ENCODE measurements around the gene C1orf50.

The C1orf50 gene

DNA sequence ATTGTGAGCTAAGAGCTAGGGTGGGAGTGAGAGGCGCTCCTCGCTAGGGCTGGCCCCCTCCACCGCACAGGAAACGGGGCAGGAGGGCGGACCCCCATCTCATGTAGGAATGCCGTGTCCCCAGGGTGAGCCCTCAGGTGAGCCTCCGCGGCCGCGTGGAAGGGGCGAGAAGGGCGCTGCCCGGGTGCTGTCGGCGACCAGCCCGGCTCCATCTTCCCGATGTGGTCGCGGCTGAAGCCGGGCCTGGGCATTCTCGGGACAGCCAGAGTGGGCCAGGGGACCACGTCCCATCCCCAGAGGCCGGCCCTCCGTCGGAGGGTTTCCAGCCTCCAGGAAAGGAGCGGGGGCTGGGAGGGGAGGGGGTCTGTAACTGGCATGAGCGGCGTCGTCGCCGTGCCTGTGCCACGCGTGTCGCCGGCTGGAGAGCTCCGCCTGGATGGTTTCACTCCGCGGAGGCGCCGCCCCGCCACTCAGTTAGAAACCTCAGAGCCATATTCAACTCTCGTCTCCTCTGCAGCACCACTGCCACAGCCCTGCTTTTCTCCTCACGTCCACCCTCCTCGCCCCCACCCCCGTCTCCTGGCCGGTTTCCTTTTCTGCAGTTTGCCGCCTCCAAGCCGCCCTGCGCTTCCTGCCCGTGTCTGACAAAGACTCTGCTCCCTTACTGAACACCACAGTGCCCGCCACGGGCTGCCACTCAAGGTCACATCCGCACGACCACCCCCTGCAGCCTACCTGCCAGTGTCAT is 18.1 kb downstream of the C1orf50 start, which contains the start of gene TMEM269:
TSS of gene TMEM269 (plus strand) at position 46 of the 748 bp plus-strand sequence. CDS start 4,903 bp downstream, outside the sequence.
- H3K4me3 ChIP-seq (ENCODE audit: control insufficient read depth, low read depth, low read length): peak within 1 kb of the TSS; percentile 41
- no peak for DNase-seq (ENCODE audit: low read depth)
- TF ChIP-seq, protein P1, sequence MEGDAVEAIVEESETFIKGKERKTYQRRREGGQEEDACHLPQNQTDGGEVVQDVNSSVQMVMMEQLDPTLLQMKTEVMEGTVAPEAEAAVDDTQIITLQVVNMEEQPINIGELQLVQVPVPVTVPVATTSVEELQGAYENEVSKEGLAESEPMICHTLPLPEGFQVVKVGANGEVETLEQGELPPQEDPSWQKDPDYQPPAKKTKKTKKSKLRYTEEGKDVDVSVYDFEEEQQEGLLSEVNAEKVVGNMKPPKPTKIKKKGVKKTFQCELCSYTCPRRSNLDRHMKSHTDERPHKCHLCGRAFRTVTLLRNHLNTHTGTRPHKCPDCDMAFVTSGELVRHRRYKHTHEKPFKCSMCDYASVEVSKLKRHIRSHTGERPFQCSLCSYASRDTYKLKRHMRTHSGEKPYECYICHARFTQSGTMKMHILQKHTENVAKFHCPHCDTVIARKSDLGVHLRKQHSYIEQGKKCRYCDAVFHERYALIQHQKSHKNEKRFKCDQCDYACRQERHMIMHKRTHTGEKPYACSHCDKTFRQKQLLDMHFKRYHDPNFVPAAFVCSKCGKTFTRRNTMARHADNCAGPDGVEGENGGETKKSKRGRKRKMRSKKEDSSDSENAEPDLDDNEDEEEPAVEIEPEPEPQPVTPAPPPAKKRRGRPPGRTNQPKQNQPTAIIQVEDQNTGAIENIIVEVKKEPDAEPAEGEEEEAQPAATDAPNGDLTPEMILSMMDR (IDR thresholded peaks at IDR 0.05; ENCODE audit: control insufficient read depth, insufficient read depth, low read depth, low read length, missing control alignments): no peak

DNA sequence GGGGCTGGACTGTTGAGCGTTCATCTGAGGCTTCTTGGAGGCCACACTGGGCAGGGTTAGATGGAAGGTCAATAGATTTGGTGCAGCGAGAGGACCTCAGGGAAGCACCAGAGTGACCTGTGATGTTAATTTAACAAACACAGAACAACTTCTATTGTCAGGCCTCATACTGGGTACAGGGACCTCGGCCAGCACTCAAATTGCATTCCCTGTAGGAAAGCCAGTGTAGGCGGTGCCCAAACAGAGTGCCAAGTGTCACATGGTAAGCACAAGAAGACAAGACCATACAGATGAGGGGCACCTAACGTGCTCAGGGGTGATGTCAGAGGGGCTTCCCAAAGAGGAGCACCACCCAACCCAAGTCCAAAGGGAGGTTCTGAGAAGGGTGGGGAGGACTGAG is 19.0 kb downstream of the C1orf50 start:
- TF ChIP-seq, protein P1 (IDR thresholded peaks at IDR 0.05; ENCODE audit: control insufficient read depth, insufficient read depth, low read depth, low read length, missing control alignments): no peak
- H3K4me3 ChIP-seq (ENCODE audit: control insufficient read depth, low read depth, low read length): no peak overlapping the region
- DNase-seq (ENCODE audit: low read depth): no peak

DNA sequence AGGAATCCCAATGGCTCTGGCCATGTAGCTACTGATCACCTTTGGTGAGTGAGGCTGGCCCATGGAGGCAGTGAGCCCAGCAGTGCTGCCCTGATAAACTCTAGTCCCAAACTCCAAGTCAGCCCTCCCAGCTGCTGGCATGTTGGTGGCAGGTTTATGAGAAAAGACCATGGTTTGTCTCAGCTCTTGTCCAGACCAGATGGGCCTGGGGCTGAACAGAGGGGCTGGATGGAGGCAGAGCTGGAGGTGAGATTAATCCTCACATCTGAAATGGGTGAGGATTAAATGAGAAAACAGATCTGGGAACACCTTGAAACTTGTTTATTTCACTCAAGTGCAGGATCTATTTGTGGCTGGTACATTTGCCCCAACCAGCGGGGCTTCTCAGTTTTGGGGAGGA is 21.0 kb downstream of the C1orf50 start:
- H3K4me3 ChIP-seq (ENCODE audit: control insufficient read depth, low read depth, low read length): no peak overlapping the region
- TF ChIP-seq, protein P1 (IDR thresholded peaks at IDR 0.05; ENCODE audit: control insufficient read depth, insufficient read depth, low read depth, low read length, missing control alignments): no peak
- no peak for DNase-seq (ENCODE audit: low read depth)

DNA sequence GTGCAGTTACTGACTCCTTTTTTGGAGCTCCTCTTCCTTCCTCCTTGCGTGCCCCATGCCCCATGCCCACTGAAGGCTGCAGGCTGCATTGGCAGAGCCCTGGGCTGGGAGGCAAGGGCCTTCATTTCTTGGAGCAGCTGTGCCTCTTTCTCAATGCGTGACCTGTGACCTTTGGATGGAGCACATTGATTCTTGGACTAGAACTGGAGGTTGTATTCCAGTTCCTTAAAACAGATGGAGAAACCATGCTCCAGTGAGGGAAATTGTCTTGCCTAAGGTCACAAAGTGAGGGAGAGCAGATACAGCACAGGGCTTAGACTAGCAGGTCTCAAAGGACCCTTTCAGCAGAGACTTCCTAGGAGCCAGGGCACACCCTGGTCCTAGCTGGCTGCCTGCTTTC is 26.8 kb downstream of the C1orf50 start:
- TF ChIP-seq, protein P1 (IDR thresholded peaks at IDR 0.05; ENCODE audit: control insufficient read depth, insufficient read depth, low read depth, low read length, missing control alignments): no peak
- H3K4me3 ChIP-seq (ENCODE audit: control insufficient read depth, low read depth, low read length): no peak overlapping the region
- no peak for DNase-seq (ENCODE audit: low read depth)

DNA sequence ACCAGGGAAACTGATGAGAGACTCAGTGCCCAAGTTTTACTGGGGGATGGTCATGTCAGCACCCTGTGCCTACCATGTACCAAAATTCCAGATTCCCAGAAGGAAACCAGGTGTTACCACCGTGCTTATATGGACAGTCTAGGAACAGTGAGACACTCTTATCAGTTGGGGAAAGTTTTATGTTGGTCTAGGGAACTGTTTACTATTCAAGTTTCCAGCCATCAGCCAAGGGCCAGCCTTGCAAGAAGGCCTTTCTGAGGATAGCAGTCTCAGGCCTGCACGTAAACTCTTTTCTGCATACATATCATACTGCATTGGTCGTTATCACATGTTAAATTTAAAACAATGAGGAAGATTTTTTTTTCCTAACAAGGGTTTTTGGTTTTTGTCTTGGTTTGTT is 30.4 kb downstream of the C1orf50 start:
- no peak overlapping the region for H3K4me3 ChIP-seq (ENCODE audit: control insufficient read depth, low read depth, low read length)
- TF ChIP-seq, protein P1 (IDR thresholded peaks at IDR 0.05; ENCODE audit: control insufficient read depth, insufficient read depth, low read depth, low read length, missing control alignments): no peak
- no peak for DNase-seq (ENCODE audit: low read depth)

DNA sequence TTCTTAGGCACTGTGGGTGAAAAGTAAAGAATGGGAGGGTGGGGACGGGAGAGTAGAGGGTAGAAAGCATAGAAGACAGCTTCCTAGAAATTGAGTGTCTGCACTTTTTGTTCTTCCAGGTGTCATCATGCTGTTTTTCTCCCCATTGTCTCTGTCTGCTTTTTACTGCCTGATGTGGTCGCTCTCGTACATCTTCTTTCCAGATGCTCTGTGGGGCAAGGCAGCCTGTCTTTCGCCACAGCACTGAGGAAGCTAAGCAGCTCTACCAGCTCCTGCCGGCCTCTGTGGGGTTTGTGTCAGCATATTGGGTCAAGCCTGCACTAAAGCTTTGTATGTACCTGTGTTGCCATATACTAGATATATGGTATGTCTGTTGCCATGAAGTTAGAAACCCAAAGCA is 30.9 kb downstream of the C1orf50 start:
- TF ChIP-seq, protein P1 (IDR thresholded peaks at IDR 0.05; ENCODE audit: control insufficient read depth, insufficient read depth, low read depth, low read length, missing control alignments): no peak
- no peak overlapping the region for H3K4me3 ChIP-seq (ENCODE audit: control insufficient read depth, low read depth, low read length)
- no peak for DNase-seq (ENCODE audit: low read depth)
